Measurements from ENCODE around the gene VWCE.

GRCh38 chr11:61277186-61278000 is 17.7 kb downstream of the VWCE start:
- TF ChIP-seq POLR2AphosphoS5 (IDR thresholded peaks at IDR 0.05; ENCODE audit: low read depth, low read length) (no peak), POLR2A (IDR thresholded peaks at IDR 0.05; ENCODE audit: low read depth, low read length) (no peak), TAF1 (IDR thresholded peaks at IDR 0.05; ENCODE audit: borderline replicate concordance, low read depth, low read length) (no peak)
